Neural crest cell (in vitro differentiated cells): ENCODE measurements around the gene NEK10. TPM values are rescaled to one million over a fixed set of nuclear protein-coding genes. Genes with fewer than 3 reads are reported as not detected.

Source experiments
- DNase-seq: peaks from one replicate; pipeline ENCODE4 v3.0.0; 2021; ENCODE audit warnings: low read depth, mixed read lengths, low spot score
- H3K27ac Mint-ChIP-seq: one replicate; pipeline ENCODE4 v1.8.0; 2021; ENCODE audit warnings: mild to moderate bottlenecking, mixed read lengths; ENCODE audit not compliant: unreplicated experiment
- H3K27me3 Mint-ChIP-seq: 2 replicates; pipeline ENCODE4 v1.8.0; 2021; ENCODE audit warnings: low read depth, mild to moderate bottlenecking, mixed read lengths
- H3K36me3 Mint-ChIP-seq: 2 replicates; pipeline ENCODE4 v1.8.0; 2021; ENCODE audit warnings: low read depth, mild to moderate bottlenecking, mixed read lengths
- H3K4me1 Mint-ChIP-seq: 2 replicates; pipeline ENCODE4 v1.8.0; 2021; ENCODE audit warnings: mixed read lengths
- H3K4me3 Mint-ChIP-seq: one replicate; pipeline ENCODE4 v1.8.0; 2021; ENCODE audit warnings: mild to moderate bottlenecking, mixed read lengths
- H3K9me3 Mint-ChIP-seq: 2 replicates; pipeline ENCODE4 v1.8.0; 2021; ENCODE audit warnings: mixed read lengths
- total RNA-seq: library from RNA; stranded (reverse); gene quantifications from 2 replicates; pipeline ENCODE4 v1.2.1, GENCODE V29; 2021
- TF ChIP-seq, protein P1 (sequence below): fragments of 200-600 bp; sonication (generic); conservative IDR thresholded peaks from 2 replicates; pipeline ENCODE4 v1.5.0; 2021; ENCODE audit warnings: antibody characterized with exemption, mild to moderate bottlenecking

NEK10 gene
- total RNA-seq, 1 donor from 2014 or later, result 2.7 TPM

DNA sequence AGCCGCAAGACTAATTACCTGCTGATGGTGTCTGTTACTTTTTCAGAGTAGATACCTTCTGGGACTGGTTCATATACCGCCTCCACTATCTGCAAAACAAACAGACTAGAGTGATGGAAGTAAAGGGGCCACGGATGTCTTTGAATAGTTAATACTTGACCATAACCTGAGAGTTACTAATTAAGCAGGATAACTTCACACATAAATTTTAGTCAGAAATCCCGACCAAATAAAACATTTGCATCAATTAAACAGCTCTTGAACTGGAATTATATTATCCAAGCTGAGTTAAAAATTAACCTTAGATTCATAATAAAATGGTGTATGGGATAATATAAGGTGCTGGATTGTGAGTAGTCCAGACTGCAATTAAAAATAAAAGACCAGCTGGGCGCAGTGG is 167.7 kb downstream of the NEK10 start:
- no peak for DNase-seq
- Mint-ChIP-seq H3K27me3 (no peaks in the 10 kb centered on the region), H3K4me3 (no peak overlapping the region), H3K9me3 (peaks cover 2% of the 10 kb centered on the region), H3K4me1 (no peaks in the 10 kb centered on the region), H3K27ac (no peak overlapping the region), H3K36me3 (peaks cover 2% of the 10 kb centered on the region)
- TF ChIP-seq, protein P1, sequence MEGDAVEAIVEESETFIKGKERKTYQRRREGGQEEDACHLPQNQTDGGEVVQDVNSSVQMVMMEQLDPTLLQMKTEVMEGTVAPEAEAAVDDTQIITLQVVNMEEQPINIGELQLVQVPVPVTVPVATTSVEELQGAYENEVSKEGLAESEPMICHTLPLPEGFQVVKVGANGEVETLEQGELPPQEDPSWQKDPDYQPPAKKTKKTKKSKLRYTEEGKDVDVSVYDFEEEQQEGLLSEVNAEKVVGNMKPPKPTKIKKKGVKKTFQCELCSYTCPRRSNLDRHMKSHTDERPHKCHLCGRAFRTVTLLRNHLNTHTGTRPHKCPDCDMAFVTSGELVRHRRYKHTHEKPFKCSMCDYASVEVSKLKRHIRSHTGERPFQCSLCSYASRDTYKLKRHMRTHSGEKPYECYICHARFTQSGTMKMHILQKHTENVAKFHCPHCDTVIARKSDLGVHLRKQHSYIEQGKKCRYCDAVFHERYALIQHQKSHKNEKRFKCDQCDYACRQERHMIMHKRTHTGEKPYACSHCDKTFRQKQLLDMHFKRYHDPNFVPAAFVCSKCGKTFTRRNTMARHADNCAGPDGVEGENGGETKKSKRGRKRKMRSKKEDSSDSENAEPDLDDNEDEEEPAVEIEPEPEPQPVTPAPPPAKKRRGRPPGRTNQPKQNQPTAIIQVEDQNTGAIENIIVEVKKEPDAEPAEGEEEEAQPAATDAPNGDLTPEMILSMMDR, result no peak

DNA sequence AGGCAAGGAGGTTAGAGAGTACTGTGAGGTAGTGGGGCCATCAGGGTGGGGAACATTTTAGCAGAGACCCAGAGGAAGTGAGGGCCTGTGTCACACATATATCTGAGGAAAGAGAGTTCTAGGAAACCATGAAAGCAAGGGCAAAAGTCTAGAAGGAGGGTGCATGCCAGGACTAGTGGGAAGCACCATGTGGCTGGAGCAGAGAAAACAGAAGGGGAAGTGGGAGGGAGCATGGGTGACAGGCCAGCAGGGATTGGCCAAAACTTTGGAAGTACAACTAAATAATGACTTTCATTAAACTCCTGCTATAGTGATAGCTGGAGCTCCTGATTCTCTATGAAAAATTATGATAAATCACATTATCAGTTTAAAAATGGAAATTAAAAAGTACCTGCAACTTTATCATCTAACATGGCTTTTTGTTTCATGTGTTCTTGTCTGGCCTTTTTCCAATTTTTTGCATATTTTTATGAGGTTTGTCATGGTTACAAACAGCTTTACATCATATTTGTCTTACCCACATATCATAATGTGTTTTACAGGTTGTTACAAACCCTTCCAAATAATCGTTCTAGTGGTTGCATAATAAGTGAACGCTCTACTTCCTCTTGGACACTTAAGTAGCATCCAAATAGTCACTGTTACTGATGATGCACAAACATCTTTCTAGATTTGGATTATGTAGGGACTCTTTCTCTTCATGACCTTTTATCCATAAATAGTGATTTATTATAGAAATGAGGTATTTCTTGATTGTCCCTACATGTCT is 168.3 kb downstream of the NEK10 start:
- TF ChIP-seq, protein P1, result no peak
- DNase-seq, result no peak

DNA sequence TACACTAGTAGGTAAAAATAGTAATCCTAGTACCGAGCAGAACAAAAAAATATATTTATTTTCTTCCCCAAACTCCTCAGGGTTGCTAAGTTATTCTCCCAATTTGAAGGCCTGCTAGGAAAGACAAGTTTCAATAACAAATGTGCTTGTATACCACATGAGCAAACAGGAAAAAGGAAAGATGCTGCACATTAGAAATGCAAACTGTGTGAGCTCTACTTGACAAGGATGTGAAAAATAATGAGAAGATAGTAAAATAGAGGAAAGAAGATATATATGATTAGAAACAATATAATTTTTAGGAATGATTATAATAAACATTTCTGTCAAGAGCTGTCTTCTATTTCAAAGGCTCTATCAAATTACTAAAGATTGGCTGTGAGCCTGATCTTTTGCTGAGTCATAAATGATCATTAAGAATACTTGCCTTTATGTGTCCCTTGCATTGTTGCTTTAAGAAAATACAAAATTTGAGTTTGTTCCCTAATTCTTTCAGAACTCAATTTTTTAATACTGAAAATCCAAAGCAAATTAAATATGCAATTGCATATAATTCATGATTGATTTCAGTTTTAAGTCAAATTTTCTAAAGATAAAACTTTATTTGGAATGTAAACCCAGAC is 174.2 kb downstream of the NEK10 start:
- no peak overlapping the region for H3K27ac Mint-ChIP-seq
- TF ChIP-seq, protein P1, result no peak
- DNase-seq, result no peak
- peaks cover 3% of the 10 kb centered on the region for H3K9me3 Mint-ChIP-seq
- H3K4me1 Mint-ChIP-seq, result no peaks in the 10 kb centered on the region
- no peak overlapping the region for H3K4me3 Mint-ChIP-seq
- no peaks in the 10 kb centered on the region for H3K27me3 Mint-ChIP-seq
- peaks cover 2% of the 10 kb centered on the region for H3K36me3 Mint-ChIP-seq

More for the DNA sequence above, 168.3 kb downstream of the NEK10 start:
- Mint-ChIP-seq H3K27ac (no peak overlapping the region), H3K4me1 (no peaks in the 10 kb centered on the region), H3K27me3 (no peaks in the 10 kb centered on the region), H3K4me3 (no peak overlapping the region), H3K9me3 (peaks cover 3% of the 10 kb centered on the region), H3K36me3 (peaks cover 2% of the 10 kb centered on the region)

DNA sequence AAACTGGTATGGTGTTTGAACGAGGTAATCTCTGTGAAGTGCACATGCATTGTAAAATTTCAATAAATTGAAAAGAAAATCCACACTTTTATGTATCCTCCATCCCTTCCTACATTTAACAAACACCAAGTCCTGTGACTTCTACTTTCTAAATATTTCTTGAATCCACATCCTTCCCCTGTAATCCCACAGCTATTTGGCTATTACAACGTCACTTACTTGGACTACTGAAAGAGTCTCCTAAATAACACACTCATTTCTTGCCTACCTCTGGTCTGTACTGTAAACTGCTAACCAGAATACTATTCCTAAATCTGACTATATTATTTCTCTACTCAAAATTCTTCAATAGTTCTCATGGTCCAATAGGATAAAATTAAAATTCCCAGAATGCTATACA is 176.1 kb downstream of the NEK10 start:
- no peaks in the 10 kb centered on the region for H3K4me1 Mint-ChIP-seq
- H3K4me3 Mint-ChIP-seq, result no peak overlapping the region
- H3K27ac Mint-ChIP-seq, result no peak overlapping the region
- H3K9me3 Mint-ChIP-seq, result peaks cover 3% of the 10 kb centered on the region
- peaks cover 2% of the 10 kb centered on the region for H3K36me3 Mint-ChIP-seq
- DNase-seq, result no peak
- TF ChIP-seq, protein P1, result no peak
- no peaks in the 10 kb centered on the region for H3K27me3 Mint-ChIP-seq

DNA sequence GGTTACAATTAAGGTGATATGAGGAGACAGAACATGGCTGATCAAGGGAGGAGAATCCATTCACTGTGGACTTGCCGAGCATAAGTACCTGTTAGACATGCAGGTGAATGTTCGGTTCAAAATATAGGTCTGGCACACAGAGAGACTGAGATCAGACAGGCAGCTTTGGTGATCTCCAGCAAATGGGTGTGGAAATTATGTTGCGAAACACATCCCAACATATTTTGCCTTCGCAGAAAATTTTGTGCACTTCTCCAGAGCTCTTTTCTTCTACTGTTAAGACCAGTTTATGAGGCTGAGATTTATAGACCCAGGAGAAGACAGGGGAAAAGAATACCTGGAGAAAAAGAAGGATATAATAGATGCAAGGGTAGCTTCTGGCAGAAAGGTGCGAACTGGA is 183.2 kb downstream of the NEK10 start:
- Mint-ChIP-seq H3K27me3 (no peaks in the 10 kb centered on the region), H3K9me3 (no peaks in the 10 kb centered on the region), H3K4me3 (no peak overlapping the region), H3K36me3 (no peaks in the 10 kb centered on the region), H3K27ac (no peak overlapping the region), H3K4me1 (no peaks in the 10 kb centered on the region)
- TF ChIP-seq, protein P1, result no peak
- DNase-seq, result no peak
